Liver (tissue), 9 donors: ENCODE measurements around the gene NMNAT2. TPM values are rescaled to one million over a fixed set of nuclear protein-coding genes. Genes with fewer than 3 reads are reported as not detected.

Experiments
- DNase-seq: peaks from one replicate; pipeline ENCODE4 v3.0.0-alpha.2; 2017; ENCODE audit warnings: low spot score
- H3K27ac ChIP-seq, 2 donors: one replicate each; pipeline ENCODE4 v1.7.0; 2013; ENCODE audit warnings: inconsistent platforms in 2 of 2, low read length in 2 of 2, control low read depth in 1 of 2, low read depth in 1 of 2, mild to moderate bottlenecking in 1 of 2
- H3K27me3 ChIP-seq, 4 donors: one replicate each; pipeline versions ENCODE4 v1.6.1 to v1.7.0; 2013; ENCODE audit warnings: low read length in 3 of 4, inconsistent platforms in 1 of 4, mild to moderate bottlenecking in 1 of 4, moderate library complexity in 1 of 4; ENCODE audit not compliant: control insufficient read depth in 4 of 4, insufficient read depth in 4 of 4
- H3K36me3 ChIP-seq, 4 donors: one replicate each; pipeline versions ENCODE4 v1.6.1 to v1.7.0; 2013; ENCODE audit warnings: low read length in 3 of 4, mild to moderate bottlenecking in 3 of 4, low read depth in 1 of 4, moderate library complexity in 1 of 4; ENCODE audit not compliant: control insufficient read depth in 4 of 4, insufficient read depth in 3 of 4
- H3K4me1 ChIP-seq, 4 donors: one replicate each; pipeline versions ENCODE4 v1.6.1 to v1.7.0; 2013; ENCODE audit warnings: low read length in 3 of 4, mild to moderate bottlenecking in 3 of 4, moderate library complexity in 1 of 4; ENCODE audit not compliant: control insufficient read depth in 4 of 4, insufficient read depth in 4 of 4
- H3K4me3 ChIP-seq, 3 donors: one replicate each; pipeline versions ENCODE4 v1.6.1 to v1.7.0; 2013; ENCODE audit warnings: low read length in 3 of 3, control low read depth in 1 of 3, low read depth in 1 of 3, mild to moderate bottlenecking in 1 of 3
- H3K9ac ChIP-seq, 2 donors: one replicate each; pipeline ENCODE4 v1.7.0; 2013; ENCODE audit warnings: low read length in 2 of 2, mild to moderate bottlenecking in 2 of 2, moderate library complexity in 2 of 2, control low read depth in 1 of 2, low read depth in 1 of 2
- H3K9me3 ChIP-seq, 4 donors: one replicate each; pipeline versions ENCODE4 v1.6.1 to v1.7.0; 2013; ENCODE audit warnings: low read length in 3 of 4; ENCODE audit not compliant: control insufficient read depth in 4 of 4
- ATF3 ChIP-seq: IDR thresholded peaks from 2 replicates; pipeline ENCODE4 v1.6.1; 2016; ENCODE audit warnings: antibody characterized with exemption
- EGR1 ChIP-seq, 2 donors: IDR thresholded peaks; 2 replicates each; pipeline ENCODE4 v1.6.1; 2016 to 2018; ENCODE audit warnings: antibody characterized with exemption in 2 of 2, low read depth in 2 of 2
- FOXA2 ChIP-seq: IDR thresholded peaks from 2 replicates; pipeline ENCODE4 v1.6.1; 2016; ENCODE audit warnings: antibody characterized with exemption
- HNF4A ChIP-seq, 2 donors: conservative IDR thresholded peaks; 2 replicates each; pipeline ENCODE4 v1.6.1; 2016; ENCODE audit warnings: antibody characterized with exemption in 2 of 2, mild to moderate bottlenecking in 2 of 2
- JUND ChIP-seq, 2 donors: IDR thresholded peaks; 2 replicates each; pipeline ENCODE4 v1.6.1; 2016; ENCODE audit warnings: antibody characterized with exemption in 2 of 2
- NR2F2 ChIP-seq: IDR thresholded peaks from 2 replicates; pipeline ENCODE4 v1.6.1; 2016; ENCODE audit warnings: antibody characterized with exemption
- RAD21 ChIP-seq, 2 donors: IDR thresholded peaks; 2 replicates each; pipeline ENCODE4 v1.6.1; 2016; ENCODE audit warnings: antibody characterized with exemption in 2 of 2, mild to moderate bottlenecking in 2 of 2
- REST ChIP-seq: IDR thresholded peaks from 2 replicates; pipeline ENCODE4 v1.6.1; 2016; ENCODE audit warnings: antibody characterized with exemption, mild to moderate bottlenecking
- SP1 ChIP-seq: IDR thresholded peaks from 2 replicates; pipeline ENCODE4 v1.6.1; 2018; ENCODE audit warnings: antibody characterized with exemption, mild to moderate bottlenecking
- TAF1 ChIP-seq: conservative IDR thresholded peaks from 2 replicates; pipeline ENCODE4 v1.6.1; 2016; ENCODE audit warnings: antibody characterized with exemption, mild to moderate bottlenecking
- YY1 ChIP-seq: IDR thresholded peaks from 2 replicates; pipeline ENCODE4 v1.6.1; 2016; ENCODE audit warnings: antibody characterized with exemption, mild to moderate bottlenecking
- ZBTB33 ChIP-seq: IDR thresholded peaks from 2 replicates; pipeline ENCODE4 v1.6.1; 2016; ENCODE audit warnings: antibody characterized with exemption
- polyA plus RNA-seq, 2 donors: library from polyadenylated mRNA; stranded (reverse) in 1 of 2; unstranded in 1 of 2; fragments of 200-250 nt in 1 of 2; fragments of >200 nt in 1 of 2; fragmentation: Nextera tagmentation in 1 of 2; extraction: Ambion mirVana in 1 of 2; gene quantifications; one replicate each; pipeline versions ENCODE4 v1.2.1 to v1.2.3, GENCODE V29; 2013 to 2015
- total RNA-seq, 2 donors: library from RNA; depleted of rRNA; stranded (reverse); fragments of >200 nt; gene quantifications; one replicate each; pipeline ENCODE4 v1.2.3, GENCODE V29; 2014
- TF ChIP-seq, protein P1 (sequence below): IDR thresholded peaks from 2 replicates; pipeline ENCODE4 v1.6.1; 2016; ENCODE audit warnings: antibody characterized with exemption
- donor health status: healthy.
- donor health status: healthy.
- donor health status: healthy.
- donor health status: healthy.
- donor health status: healthy.

NMNAT2 gene
- total and polyA plus RNA-seq, 4 donors: under 0.01 to 0.07 (median 0.05) TPM; not detected in 1

DNA sequence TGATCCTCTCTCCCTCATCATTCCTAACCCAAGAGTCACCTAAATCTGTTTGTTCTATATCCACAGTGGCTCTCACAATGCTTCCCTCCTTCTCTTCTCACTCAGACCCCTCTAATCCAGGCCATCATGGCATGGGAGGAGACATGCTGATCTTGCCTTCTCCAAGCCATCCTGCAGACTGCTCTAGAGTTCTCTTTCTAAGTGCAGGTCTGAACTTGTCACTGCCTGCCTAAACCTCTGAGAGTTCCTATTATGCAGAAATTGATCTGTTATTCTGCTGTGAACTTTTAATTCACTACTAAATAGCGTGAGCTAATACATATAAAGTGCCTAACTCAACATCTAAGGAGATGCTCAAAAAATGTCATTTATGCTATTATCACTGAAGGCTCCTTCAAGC is 205.3 kb downstream of the NMNAT2 start (continued):
- no peak for TF ChIP-seq REST
- no peak for TF ChIP-seq TAF1
- no peak for TF ChIP-seq EGR1 (IDR thresholded peaks at IDR 0.05; ENCODE audit: low read depth in 2 of 2)
- TF ChIP-seq YY1: no peak
- TF ChIP-seq, protein P1, sequence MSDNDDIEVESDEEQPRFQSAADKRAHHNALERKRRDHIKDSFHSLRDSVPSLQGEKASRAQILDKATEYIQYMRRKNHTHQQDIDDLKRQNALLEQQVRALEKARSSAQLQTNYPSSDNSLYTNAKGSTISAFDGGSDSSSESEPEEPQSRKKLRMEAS: no peak
- TF ChIP-seq RAD21 (IDR thresholded peaks at IDR 0.05): no peak
- TF ChIP-seq JUND (IDR thresholded peaks at IDR 0.05): no peak
- TF ChIP-seq NR2F2: no peak
- no peak for TF ChIP-seq ATF3

DNA sequence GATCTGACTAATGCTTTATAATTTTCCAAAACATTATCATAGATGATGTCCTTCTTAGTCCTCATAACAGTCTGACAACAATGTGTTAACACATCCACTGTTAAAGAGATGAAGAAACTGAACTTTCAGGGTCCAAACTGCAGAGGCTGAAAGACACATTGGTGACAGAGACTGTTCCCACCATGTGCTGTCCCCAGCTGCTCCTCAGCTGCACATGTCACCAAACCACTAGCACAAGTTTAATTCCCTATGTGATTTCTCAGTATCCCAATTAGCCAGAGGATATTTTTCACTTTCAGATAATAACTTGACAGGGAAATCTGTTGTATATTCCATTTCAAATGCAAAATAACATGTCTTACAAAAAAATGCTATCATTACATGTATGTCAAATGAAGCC is 207.5 kb downstream of the NMNAT2 start:
- no peak overlapping the region for H3K4me3 ChIP-seq
- no peak for DNase-seq
- H3K36me3 ChIP-seq: no peaks in the 10 kb centered on the region
- TF ChIP-seq ATF3: no peak
- TF ChIP-seq ZBTB33: no peak
- TF ChIP-seq SP1: no peak
- no peaks in the 10 kb centered on the region for H3K27me3 ChIP-seq
- no peak overlapping the region for H3K9ac ChIP-seq
- H3K9me3 ChIP-seq: no peaks in the 10 kb centered on the region
- H3K4me1 ChIP-seq: peaks cover 2 to 3% (median 2%) of the 10 kb centered on the region in 4 donors
- no peak overlapping the region for H3K27ac ChIP-seq

- no peaks in the 10 kb centered on the region for H3K27me3 ChIP-seq
- no peaks in the 10 kb centered on the region for H3K9me3 ChIP-seq
- no peaks in the 10 kb centered on the region for H3K36me3 ChIP-seq
- H3K4me3 ChIP-seq: no peak overlapping the region
- TF ChIP-seq JUND (IDR thresholded peaks at IDR 0.05) (peak; percentile 82 to 83), ATF3 (peak; percentile 83), HNF4A (conservative IDR thresholded peaks at IDR 0.05) (no peak), YY1 (no peak), FOXA2 (no peak), NR2F2 (no peak)
- peaks cover 4 to 7% (median 6%) of the 10 kb centered on the region in 4 donors for H3K4me1 ChIP-seq
- H3K27ac ChIP-seq: no peak overlapping the region
- H3K9ac ChIP-seq: no peak overlapping the region
- no peak for DNase-seq
Measured at GRCh38 chr1:183209533-183210158, 208.5 kb downstream of the NMNAT2 start.
